ENCODE results near the gene CASP8AP2. TPM values are rescaled to one million over a fixed set of nuclear protein-coding genes. Genes with fewer than 3 reads are reported as not detected.

CASP8AP2 gene
- total and polyA plus RNA-seq, 2 experiments from 2014 or later: 31.3 to 75.5 TPM

- Mint-ChIP-seq H3K4me3 (no peak overlapping the region), H3K4me1 (no peaks in the 10 kb centered on the region), H3K27ac (no peak overlapping the region), H3K36me3 (ENCODE audit: low read depth) (peaks cover 96% of the 10 kb centered on the region), H3K27me3 (ENCODE audit: insufficient read depth, low read depth, poor library complexity) (no peaks in the 10 kb centered on the region), H3K9me3 (peaks cover 4% of the 10 kb centered on the region; the same call in 1 of the 3 replicates)
- Histone ChIP-seq H3F3A (replicated peaks; ENCODE audit: low read depth) (peaks cover 5% of the 10 kb centered on the region; the same call in 1 of the 2 replicates), H3K79me2 (replicated peaks; ENCODE audit: insufficient read depth) (peaks cover 25% of the 10 kb centered on the region), H3K4me1 (ENCODE audit: insufficient read depth) (no peaks in the 10 kb centered on the region), H4K20me1 (replicated peaks; ENCODE audit: insufficient read depth) (peaks cover 6% of the 10 kb centered on the region; the same call in 1 of the 2 replicates), H3K9me2 (ENCODE audit: insufficient read depth) (no peaks in the 10 kb centered on the region), H3K4me2 (no peak overlapping the region), H3K36me3 (ENCODE audit: insufficient read depth) (peaks cover 73% of the 10 kb centered on the region), H2AFZ (no peak overlapping the region), H3K27ac (ENCODE audit: low read depth) (no peak overlapping the region; the same call in 1 of the 2 replicates), H3K27me3 (ENCODE audit: insufficient read depth) (no peaks in the 10 kb centered on the region), H3K4me3 (no peak overlapping the region)
- ATAC-seq (no peak), DNase-seq (ENCODE audit: low spot score) (no peak)
- TF ChIP-seq ZNF114 (CRISPR knock-in tag; IDR thresholded peaks at IDR 0.05) (no peak), EZH2phosphoT487 (IDR thresholded peaks at IDR 0.05; ENCODE audit: unreplicated experiment) (peak; percentile 64)
Measured at GRCh38 chr6:89781070-89782034, 48.3 kb upstream of the CASP8AP2 start.

DNA sequence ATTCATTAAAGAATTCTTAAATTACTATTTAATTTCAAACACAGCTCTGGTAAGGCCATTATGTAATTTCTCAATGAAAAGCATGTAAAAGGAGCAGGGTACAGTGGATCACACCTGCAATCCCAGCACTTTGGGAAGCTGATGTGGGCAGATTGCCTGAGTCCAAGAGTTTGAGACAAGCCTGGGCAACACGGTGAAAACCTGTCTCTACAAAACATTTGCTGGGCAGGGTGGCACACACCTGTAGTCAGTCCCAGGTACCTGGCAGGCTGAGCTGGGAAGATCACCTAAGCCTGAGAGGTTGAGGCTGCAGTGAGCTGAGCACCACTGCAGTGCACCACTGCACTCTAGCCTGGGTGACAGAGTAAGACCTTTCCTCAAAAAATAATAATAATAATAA, 47.5 kb upstream of the CASP8AP2 start:
- no peak for ATAC-seq
- no peak overlapping the region for H3K4me3 Mint-ChIP-seq
- TF ChIP-seq JUNB (IDR thresholded peaks at IDR 0.05; ENCODE audit: unreplicated experiment) (no peak), ZNF462 (CRISPR knock-in tag; IDR thresholded peaks at IDR 0.05) (no peak), ZNF331 (CRISPR knock-in tag; IDR thresholded peaks at IDR 0.05; ENCODE audit: low read depth) (no peak), STAT1 (IDR thresholded peaks at IDR 0.05; ENCODE audit: unreplicated experiment) (no peak), POLR2AphosphoS5 (IDR thresholded peaks at IDR 0.05; ENCODE audit: low read depth) (no peak), ZNF114 (CRISPR knock-in tag; IDR thresholded peaks at IDR 0.05) (no peak), EZH2phosphoT487 (IDR thresholded peaks at IDR 0.05; ENCODE audit: unreplicated experiment) (no peak)
- TF ChIP-seq, protein P1, sequence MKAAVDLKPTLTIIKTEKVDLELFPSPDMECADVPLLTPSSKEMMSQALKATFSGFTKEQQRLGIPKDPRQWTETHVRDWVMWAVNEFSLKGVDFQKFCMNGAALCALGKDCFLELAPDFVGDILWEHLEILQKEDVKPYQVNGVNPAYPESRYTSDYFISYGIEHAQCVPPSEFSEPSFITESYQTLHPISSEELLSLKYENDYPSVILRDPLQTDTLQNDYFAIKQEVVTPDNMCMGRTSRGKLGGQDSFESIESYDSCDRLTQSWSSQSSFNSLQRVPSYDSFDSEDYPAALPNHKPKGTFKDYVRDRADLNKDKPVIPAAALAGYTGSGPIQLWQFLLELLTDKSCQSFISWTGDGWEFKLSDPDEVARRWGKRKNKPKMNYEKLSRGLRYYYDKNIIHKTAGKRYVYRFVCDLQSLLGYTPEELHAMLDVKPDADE (IDR thresholded peaks at IDR 0.05): no peak
- TF ChIP-seq, protein P2, sequence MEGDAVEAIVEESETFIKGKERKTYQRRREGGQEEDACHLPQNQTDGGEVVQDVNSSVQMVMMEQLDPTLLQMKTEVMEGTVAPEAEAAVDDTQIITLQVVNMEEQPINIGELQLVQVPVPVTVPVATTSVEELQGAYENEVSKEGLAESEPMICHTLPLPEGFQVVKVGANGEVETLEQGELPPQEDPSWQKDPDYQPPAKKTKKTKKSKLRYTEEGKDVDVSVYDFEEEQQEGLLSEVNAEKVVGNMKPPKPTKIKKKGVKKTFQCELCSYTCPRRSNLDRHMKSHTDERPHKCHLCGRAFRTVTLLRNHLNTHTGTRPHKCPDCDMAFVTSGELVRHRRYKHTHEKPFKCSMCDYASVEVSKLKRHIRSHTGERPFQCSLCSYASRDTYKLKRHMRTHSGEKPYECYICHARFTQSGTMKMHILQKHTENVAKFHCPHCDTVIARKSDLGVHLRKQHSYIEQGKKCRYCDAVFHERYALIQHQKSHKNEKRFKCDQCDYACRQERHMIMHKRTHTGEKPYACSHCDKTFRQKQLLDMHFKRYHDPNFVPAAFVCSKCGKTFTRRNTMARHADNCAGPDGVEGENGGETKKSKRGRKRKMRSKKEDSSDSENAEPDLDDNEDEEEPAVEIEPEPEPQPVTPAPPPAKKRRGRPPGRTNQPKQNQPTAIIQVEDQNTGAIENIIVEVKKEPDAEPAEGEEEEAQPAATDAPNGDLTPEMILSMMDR (conservative IDR thresholded peaks at IDR 0.05; ENCODE audit: low read depth in 2 of 2): no peak

More for the DNA sequence above, 47.5 kb upstream of the CASP8AP2 start:
- H2AFZ ChIP-seq: no peak overlapping the region
- H3K4me3 ChIP-seq: no peak overlapping the region
- H3K79me2 ChIP-seq (replicated peaks; ENCODE audit: insufficient read depth): peaks cover 21% of the 10 kb centered on the region
- peak overlapping the region; percentile 70; the same call in 1 of the 2 replicates for H3K27ac ChIP-seq (ENCODE audit: low read depth)
- Mint-ChIP-seq H3K9me3 (peaks cover 4% of the 10 kb centered on the region; the same call in 1 of the 3 replicates), H3K4me1 (no peaks in the 10 kb centered on the region), H3K36me3 (ENCODE audit: low read depth) (peaks cover 93% of the 10 kb centered on the region), H3K27ac (no peak overlapping the region), H3K27me3 (ENCODE audit: insufficient read depth, low read depth, poor library complexity) (no peaks in the 10 kb centered on the region)
- peaks cover 5% of the 10 kb centered on the region; the same call in 1 of the 2 replicates for H3F3A ChIP-seq (replicated peaks; ENCODE audit: low read depth)
- H4K20me1 ChIP-seq (replicated peaks; ENCODE audit: insufficient read depth): peaks cover 6% of the 10 kb centered on the region; the same call in 1 of the 2 replicates
- H3K36me3 ChIP-seq (ENCODE audit: insufficient read depth): peaks cover 80% of the 10 kb centered on the region
- no peak overlapping the region for H3K4me2 ChIP-seq
- DNase-seq (ENCODE audit: low spot score): no peak
- no peaks in the 10 kb centered on the region for H3K27me3 ChIP-seq (ENCODE audit: insufficient read depth)
- H3K9me2 ChIP-seq (ENCODE audit: insufficient read depth): no peaks in the 10 kb centered on the region
- no peaks in the 10 kb centered on the region for H3K4me1 ChIP-seq (ENCODE audit: insufficient read depth)
